ENCODE results near the gene PDZD2.
A peak's percentile ranks its signal among the peaks of the same experiment; 100 is the strongest.
"Not testable (repeated sequence)": the region's sequence is repeated elsewhere in the genome, so short reads cannot be mapped to it uniquely, and the experiment has no call there.

PDZD2 gene

GRCh38 chr5:31638748-31639418 lies at the start of gene PDZD2:
Gene PDZD2 (plus strand): TSS chr5:31639131.
- peak; percentile 78 for DNase-seq

- DNase-seq, result no peak
These were observed 45.3 kb upstream of the PDZD2 start for GRCh38 chr5:31593665-31594064.

- no peak for DNase-seq
These were observed 42.6 kb upstream of the PDZD2 start for GRCh38 chr5:31596354-31596753.

- DNase-seq, result no peak
These were observed 40.0 kb upstream of the PDZD2 start for GRCh38 chr5:31598640-31599611.

- DNase-seq, result not testable (repeated sequence)
These were observed 36.6 kb upstream of the PDZD2 start for GRCh38 chr5:31602305-31602704.

- DNase-seq, result no peak
These were observed 34.7 kb upstream of the PDZD2 start for GRCh38 chr5:31604240-31604639.

GRCh38 chr5:31604644-31605043 lies 34.3 kb upstream of the PDZD2 start:
- no peak for DNase-seq

- no peak for DNase-seq
These were observed 33.0 kb upstream of the PDZD2 start for GRCh38 chr5:31605920-31606319.

GRCh38 chr5:31607546-31607945 lies 31.4 kb upstream of the PDZD2 start:
- no peak for DNase-seq

- DNase-seq, result no peak
These were observed 27.9 kb upstream of the PDZD2 start for GRCh38 chr5:31611002-31611401.

- DNase-seq, result no peak
These were observed 25.3 kb upstream of the PDZD2 start for GRCh38 chr5:31613651-31614050.

- DNase-seq, result no peak
These were observed 24.5 kb upstream of the PDZD2 start for GRCh38 chr5:31614151-31615020.

GRCh38 chr5:31617867-31618266 lies 21.1 kb upstream of the PDZD2 start:
- no peak for DNase-seq

- DNase-seq, result no peak
These were observed 18.9 kb upstream of the PDZD2 start for GRCh38 chr5:31620026-31620425.

- DNase-seq, result no peak
These were observed 15.7 kb upstream of the PDZD2 start for GRCh38 chr5:31623249-31623648.

GRCh38 chr5:31625394-31625793 lies 13.5 kb upstream of the PDZD2 start:
- DNase-seq, result no peak

- no peak for DNase-seq
These were observed 12.8 kb upstream of the PDZD2 start for GRCh38 chr5:31626156-31626555.

- DNase-seq, result no peak
These were observed 12.2 kb upstream of the PDZD2 start for GRCh38 chr5:31626604-31627234.

GRCh38 chr5:31630931-31631330 lies 8.0 kb upstream of the PDZD2 start:
- no peak for DNase-seq

- no peak for DNase-seq
These were observed 6.5 kb upstream of the PDZD2 start for GRCh38 chr5:31632460-31632859.

- DNase-seq, result no peak
These were observed 3.5 kb upstream of the PDZD2 start for GRCh38 chr5:31635446-31635845.

GRCh38 chr5:31637851-31638250 lies 1.1 kb upstream of the PDZD2 start:
- DNase-seq, result no peak

- DNase-seq, result no peak
These were observed 586 bp upstream of the PDZD2 start for GRCh38 chr5:31638345-31638744.

Data from NCI-H1105 (cell line).